GM12874 (cell line): ENCODE measurements around the gene MYBPC1.

ENCODE experiments used
- TF ChIP-seq, protein P1 (sequence below): IDR thresholded peaks from 2 replicates; pipeline ENCODE4 v1.5.1; 2011; ENCODE audit warnings: low read depth, mild to moderate bottlenecking, control low read depth, low read length, moderate library complexity; ENCODE audit not compliant: insufficient read depth

MYBPC1 gene

DNA sequence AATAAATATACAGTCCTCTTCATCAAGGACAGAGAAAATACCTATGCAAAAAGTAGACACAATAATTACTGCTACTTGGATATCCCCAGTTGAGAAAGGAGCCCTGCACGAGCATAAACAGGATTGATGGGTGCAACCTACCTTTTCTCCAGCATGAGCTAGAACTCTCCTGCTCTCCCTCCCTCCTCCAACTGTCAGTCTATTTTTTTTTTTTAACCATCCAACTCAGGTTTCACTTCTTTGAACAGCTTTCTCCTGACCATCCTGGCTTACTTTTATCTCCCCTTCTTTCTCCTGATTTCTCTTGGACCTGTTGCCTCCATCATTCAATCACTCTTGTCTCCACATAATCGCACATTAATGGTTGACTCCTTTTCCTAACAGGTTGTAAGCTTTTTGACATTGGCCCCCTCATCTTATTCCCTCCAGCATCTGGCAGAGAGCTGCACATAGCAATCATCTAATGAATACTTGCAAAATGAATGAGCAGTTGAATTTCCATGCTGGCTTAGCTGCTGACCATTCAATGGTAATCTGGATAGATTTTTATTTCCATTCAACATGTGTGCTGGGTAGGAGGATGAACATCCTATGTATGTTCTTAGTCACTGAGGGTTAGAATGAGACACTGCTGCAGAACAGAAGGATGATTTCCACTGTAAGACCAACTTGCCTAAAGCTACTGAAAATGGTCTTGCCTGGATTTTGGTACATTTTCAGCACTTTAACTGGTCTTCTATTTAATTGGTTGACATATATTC lies 24.4 kb downstream of the MYBPC1 start:
- TF ChIP-seq, protein P1, sequence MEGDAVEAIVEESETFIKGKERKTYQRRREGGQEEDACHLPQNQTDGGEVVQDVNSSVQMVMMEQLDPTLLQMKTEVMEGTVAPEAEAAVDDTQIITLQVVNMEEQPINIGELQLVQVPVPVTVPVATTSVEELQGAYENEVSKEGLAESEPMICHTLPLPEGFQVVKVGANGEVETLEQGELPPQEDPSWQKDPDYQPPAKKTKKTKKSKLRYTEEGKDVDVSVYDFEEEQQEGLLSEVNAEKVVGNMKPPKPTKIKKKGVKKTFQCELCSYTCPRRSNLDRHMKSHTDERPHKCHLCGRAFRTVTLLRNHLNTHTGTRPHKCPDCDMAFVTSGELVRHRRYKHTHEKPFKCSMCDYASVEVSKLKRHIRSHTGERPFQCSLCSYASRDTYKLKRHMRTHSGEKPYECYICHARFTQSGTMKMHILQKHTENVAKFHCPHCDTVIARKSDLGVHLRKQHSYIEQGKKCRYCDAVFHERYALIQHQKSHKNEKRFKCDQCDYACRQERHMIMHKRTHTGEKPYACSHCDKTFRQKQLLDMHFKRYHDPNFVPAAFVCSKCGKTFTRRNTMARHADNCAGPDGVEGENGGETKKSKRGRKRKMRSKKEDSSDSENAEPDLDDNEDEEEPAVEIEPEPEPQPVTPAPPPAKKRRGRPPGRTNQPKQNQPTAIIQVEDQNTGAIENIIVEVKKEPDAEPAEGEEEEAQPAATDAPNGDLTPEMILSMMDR, result no peak

DNA sequence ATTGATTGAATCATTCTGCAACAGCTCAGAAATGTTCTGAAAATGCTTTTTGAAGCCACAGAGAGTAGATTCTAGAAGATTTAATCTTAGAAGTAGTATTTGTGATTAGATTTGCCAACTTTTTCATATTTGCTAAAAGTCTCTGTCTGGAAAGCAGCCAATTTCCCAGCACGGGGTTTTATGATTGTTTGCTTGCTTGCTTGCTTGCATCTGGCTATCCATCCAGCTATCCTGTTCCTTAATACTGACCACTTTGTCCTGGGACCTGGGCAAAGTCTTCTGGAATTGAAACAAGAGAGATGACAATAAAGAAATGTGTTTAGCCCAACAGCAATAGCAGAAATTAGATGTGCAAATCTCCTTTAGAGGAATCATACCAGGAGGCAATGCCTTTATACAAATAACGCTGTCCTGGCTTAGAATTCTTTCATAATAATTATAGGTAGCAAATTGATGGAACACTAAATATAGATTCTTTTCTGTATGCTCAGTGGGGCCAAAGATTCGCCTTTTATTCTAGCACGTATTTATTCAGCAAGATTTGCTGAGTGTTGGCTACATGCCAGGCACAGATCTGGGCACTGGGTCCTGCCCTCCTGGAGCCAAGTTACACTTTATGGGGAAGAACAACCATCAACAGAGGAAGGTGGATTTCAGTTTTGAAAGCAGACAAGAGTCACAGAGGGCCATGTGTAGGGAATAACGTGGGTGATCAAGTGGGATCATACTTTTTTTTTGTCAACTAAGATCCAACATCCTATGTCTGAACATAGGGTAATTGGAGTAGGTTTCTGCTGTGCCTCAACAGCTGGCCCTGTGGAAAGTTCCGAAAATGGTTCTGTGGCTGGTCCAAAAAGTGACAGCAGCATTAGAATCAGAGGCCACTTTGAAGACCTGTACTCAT lies 25.3 kb downstream of the MYBPC1 start:
- TF ChIP-seq, protein P1, result no peak

DNA sequence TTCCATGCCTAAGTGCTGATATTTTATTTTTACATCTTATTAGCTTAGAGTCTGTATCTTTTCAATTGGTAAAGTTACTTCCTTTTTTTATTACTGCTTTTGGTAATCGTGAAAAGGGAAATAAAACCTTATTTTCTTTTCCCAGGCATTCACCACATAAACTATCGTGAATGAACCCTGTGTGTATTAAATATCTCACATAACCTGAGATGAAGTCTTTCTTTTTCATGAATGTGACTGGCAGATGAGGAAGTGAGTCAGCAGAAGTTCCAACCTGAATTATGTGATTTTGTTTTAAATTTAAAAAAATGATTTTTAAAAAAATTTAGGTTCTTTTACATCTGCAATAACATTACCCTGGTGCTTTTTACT lies 26.0 kb downstream of the MYBPC1 start:
- TF ChIP-seq, protein P1, result no peak

DNA sequence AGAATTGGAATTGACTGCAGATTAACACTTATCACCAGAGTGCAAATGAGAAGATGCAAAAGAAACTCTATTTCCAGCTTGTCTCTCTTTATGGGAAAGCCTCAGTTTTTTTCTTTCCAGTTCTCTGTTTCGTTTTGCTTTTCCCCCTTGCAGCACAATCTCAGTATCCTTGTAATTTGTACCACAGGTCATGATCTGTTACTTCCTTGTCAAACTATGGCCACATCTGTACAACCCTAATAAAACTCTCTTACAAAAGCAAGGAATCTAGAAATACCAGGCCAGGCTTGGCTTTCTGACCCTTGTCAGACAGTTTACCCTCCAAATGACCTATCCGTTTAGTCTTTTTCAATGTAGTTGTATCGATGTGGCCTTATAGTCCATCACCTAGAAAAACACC lies 33.9 kb downstream of the MYBPC1 start:
- TF ChIP-seq, protein P1, result no peak

DNA sequence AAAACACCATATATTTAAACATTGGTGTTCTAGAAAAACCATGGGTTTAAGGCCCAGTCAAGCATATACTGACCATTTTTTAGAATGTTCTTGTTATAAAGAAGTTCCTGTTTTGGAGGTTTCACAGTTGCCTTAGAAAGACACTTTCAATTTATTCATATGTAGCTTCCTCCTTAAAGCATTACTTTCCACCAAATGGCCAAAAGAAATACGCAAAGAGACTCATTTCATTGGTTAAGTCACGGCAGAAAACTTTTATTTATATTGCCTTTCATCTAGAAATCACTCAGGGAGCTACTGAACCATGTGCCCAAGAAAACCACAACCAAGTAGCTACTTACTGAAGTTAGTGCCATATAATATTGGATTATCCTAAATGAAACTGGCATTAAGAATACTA lies 40.0 kb downstream of the MYBPC1 start:
- TF ChIP-seq, protein P1, result no peak

DNA sequence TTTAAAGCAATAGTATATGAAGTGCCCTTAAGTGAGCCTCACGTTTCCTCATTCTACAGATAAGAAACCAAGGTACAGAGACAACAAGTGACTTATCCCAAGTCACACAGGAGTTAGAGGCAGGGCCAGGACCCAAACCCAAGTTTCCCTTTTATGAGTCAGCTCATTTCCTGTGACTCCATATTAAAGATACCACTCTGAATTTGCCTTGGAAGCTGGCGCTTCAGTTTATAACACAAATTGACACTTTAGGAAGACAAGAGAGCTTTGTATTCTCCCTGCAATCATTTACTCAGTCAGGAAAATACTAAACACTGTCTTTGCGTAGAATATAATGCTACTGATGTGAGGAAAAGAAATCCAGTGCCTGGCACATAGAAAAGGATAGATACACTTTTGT lies 43.2 kb downstream of the MYBPC1 start:
- TF ChIP-seq, protein P1, result no peak
